Neural crest cell (in vitro differentiated cells): ENCODE results near the gene KRT75. TPM values are rescaled to one million over a fixed set of nuclear protein-coding genes. Genes with fewer than 3 reads are reported as not detected.

ENCODE experiments used
- DNase-seq: peaks from one replicate; pipeline ENCODE4 v3.0.0; 2021; ENCODE audit warnings: low read depth, mixed read lengths, low spot score
- H3K27ac Mint-ChIP-seq: one replicate; pipeline ENCODE4 v1.8.0; 2021; ENCODE audit warnings: mild to moderate bottlenecking, mixed read lengths; ENCODE audit not compliant: unreplicated experiment
- H3K27me3 Mint-ChIP-seq: 2 replicates; pipeline ENCODE4 v1.8.0; 2021; ENCODE audit warnings: low read depth, mild to moderate bottlenecking, mixed read lengths
- H3K36me3 Mint-ChIP-seq: 2 replicates; pipeline ENCODE4 v1.8.0; 2021; ENCODE audit warnings: low read depth, mild to moderate bottlenecking, mixed read lengths
- H3K4me1 Mint-ChIP-seq: 2 replicates; pipeline ENCODE4 v1.8.0; 2021; ENCODE audit warnings: mixed read lengths
- H3K4me3 Mint-ChIP-seq: one replicate; pipeline ENCODE4 v1.8.0; 2021; ENCODE audit warnings: mild to moderate bottlenecking, mixed read lengths
- H3K9me3 Mint-ChIP-seq: 2 replicates; pipeline ENCODE4 v1.8.0; 2021; ENCODE audit warnings: mixed read lengths
- total RNA-seq: library from RNA; stranded (reverse); gene quantifications from 2 replicates; pipeline ENCODE4 v1.2.1, GENCODE V29; 2021
- TF ChIP-seq, protein P1 (sequence below): fragments of 200-600 bp; sonication (generic); conservative IDR thresholded peaks from 2 replicates; pipeline ENCODE4 v1.5.0; 2021; ENCODE audit warnings: antibody characterized with exemption, mild to moderate bottlenecking

Gene KRT75
- total RNA-seq, 1 donor from 2014 or later, result not detected

DNA sequence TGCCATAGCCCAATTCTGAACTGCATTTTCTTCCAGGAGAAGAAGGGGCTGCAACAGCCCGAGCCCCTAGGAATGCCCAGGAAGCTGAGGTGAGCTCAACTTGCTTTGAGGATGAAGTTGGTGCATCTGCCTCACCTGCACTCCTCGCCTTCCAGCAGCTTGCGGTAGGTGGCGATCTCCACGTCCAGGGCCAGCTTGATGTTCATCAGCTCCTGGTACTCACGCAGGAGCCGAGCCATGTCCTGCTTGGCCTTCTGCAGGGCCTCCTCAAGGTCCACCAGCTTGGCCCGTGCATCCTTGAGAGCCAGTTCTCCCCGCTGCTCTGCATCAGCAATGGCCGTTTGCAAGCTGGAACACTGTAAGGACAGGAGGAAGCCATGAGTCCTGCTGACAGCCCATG is 6.0 kb downstream of the KRT75 start:
- Mint-ChIP-seq H3K4me1 (no peaks in the 10 kb centered on the region), H3K27ac (no peak overlapping the region), H3K27me3 (peaks cover 39% of the 10 kb centered on the region), H3K36me3 (no peaks in the 10 kb centered on the region), H3K4me3 (no peak overlapping the region), H3K9me3 (no peaks in the 10 kb centered on the region)
- TF ChIP-seq, protein P1, sequence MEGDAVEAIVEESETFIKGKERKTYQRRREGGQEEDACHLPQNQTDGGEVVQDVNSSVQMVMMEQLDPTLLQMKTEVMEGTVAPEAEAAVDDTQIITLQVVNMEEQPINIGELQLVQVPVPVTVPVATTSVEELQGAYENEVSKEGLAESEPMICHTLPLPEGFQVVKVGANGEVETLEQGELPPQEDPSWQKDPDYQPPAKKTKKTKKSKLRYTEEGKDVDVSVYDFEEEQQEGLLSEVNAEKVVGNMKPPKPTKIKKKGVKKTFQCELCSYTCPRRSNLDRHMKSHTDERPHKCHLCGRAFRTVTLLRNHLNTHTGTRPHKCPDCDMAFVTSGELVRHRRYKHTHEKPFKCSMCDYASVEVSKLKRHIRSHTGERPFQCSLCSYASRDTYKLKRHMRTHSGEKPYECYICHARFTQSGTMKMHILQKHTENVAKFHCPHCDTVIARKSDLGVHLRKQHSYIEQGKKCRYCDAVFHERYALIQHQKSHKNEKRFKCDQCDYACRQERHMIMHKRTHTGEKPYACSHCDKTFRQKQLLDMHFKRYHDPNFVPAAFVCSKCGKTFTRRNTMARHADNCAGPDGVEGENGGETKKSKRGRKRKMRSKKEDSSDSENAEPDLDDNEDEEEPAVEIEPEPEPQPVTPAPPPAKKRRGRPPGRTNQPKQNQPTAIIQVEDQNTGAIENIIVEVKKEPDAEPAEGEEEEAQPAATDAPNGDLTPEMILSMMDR, result no peak
- no peak for DNase-seq

DNA sequence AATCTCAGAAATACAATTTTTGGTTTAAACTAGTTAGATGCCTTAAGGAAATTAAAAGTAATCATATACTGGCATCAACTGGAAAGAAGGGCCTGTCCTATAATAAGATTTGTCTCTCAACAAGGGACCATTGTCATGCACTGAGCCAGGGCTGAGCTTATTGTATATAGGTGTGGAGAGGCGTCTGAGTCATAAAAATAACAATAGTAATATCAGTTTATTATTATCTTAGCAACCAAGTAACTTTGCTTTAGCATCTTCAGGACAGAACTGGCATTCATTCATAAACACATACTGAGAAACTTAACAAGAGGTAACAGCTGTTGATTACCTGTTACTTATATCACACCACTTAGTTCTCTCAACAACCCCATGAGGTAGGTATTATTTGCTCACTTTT is 7.1 kb downstream of the KRT75 start:
- H3K9me3 Mint-ChIP-seq, result no peaks in the 10 kb centered on the region
- H3K27ac Mint-ChIP-seq, result no peak overlapping the region
- no peaks in the 10 kb centered on the region for H3K4me1 Mint-ChIP-seq
- no peaks in the 10 kb centered on the region for H3K36me3 Mint-ChIP-seq
- DNase-seq, result no peak
- TF ChIP-seq, protein P1, result no peak
- H3K4me3 Mint-ChIP-seq, result no peak overlapping the region
- peaks cover 34% of the 10 kb centered on the region for H3K27me3 Mint-ChIP-seq

DNA sequence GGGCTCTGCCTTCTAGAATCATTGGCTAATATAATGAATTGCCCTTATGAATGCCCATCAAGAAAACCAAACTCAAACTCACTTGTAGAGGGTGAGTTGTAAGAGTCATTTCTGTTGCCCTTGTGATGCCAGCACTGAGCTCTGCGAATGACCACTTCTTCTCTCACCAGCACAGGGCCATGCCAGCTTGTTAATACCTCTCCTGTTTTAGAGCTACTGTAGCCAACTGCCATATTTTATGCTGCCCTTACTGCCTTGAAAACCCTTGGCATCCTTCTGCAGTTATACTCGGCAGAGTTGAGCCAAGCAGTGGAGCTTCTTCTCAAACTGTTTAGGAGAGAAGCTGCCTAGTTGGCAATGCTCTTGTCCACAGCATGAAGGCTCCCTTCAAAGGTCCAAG is 8.1 kb downstream of the KRT75 start:
- TF ChIP-seq, protein P1, result no peak
- no peaks in the 10 kb centered on the region for H3K4me1 Mint-ChIP-seq
- no peaks in the 10 kb centered on the region for H3K36me3 Mint-ChIP-seq
- no peak overlapping the region for H3K27ac Mint-ChIP-seq
- no peaks in the 10 kb centered on the region for H3K9me3 Mint-ChIP-seq
- H3K27me3 Mint-ChIP-seq, result peaks cover 30% of the 10 kb centered on the region
- no peak for DNase-seq
- no peak overlapping the region for H3K4me3 Mint-ChIP-seq

DNA sequence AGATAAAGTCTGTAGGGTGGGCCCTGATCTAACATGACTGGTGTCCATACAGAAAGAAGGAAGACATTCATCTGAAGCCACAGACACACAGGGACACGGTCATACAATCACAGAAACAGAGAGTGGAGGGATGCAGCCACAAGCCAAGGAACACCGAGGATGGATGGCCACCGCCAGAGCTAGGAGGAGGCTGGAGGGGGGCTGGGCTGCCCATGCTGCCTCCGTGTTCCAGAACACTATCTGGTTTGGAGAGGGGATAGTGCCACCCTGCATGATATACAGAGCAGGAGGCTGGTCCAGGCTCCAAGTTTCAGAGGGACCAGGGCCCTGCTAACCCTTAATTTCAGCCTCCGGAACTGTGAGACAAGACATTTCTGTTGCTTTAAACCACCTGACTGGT is 8.7 kb downstream of the KRT75 start:
- DNase-seq, result no peak
- Mint-ChIP-seq H3K4me3 (no peak overlapping the region), H3K4me1 (no peaks in the 10 kb centered on the region), H3K27me3 (peaks cover 26% of the 10 kb centered on the region), H3K9me3 (no peaks in the 10 kb centered on the region), H3K27ac (no peak overlapping the region), H3K36me3 (no peaks in the 10 kb centered on the region)
- TF ChIP-seq, protein P1, result no peak

DNA sequence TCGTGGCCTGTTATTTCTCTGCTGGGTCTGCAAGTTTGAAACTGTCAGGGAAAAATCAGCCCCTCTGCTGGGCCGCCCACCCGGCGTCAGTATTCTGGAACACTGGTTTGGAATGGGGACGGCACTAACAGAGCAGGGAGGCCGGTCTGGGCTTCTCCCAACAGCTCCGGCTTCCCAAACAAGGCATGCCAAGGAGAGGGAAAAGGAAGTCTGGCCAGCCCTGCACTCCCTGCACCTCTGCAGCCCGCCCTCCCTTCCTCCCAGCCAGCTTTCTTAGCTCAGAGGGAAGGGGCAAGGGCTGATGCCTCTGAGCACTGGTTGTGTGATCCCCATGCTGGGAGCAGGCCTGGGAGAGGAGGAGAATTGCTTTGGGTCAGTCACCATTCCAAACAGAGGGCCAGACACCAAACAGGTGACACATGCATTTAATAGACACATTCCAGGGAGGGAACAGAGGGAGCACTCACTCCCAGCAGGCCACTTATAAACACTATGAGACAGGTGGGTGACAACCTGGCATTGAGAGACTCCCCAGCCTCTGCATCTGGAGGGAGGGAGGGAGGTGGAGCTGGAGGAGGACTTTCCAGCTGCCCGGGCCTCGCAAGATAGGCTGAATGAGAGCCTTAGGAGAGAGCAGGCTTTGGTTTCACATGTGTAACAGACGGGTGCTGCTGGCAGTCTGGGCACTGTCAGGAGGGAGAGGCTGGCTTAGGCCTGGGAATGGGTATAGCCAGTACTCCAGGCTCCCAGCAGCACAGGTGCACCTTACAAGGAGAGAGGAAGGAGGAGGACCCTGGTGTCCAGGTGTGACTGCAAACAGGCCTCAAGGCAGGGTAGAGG is 10.3 kb downstream of the KRT75 start:
- Mint-ChIP-seq H3K4me3 (no peak overlapping the region), H3K27me3 (peaks cover 13% of the 10 kb centered on the region), H3K4me1 (no peaks in the 10 kb centered on the region), H3K9me3 (no peaks in the 10 kb centered on the region), H3K27ac (no peak overlapping the region), H3K36me3 (no peaks in the 10 kb centered on the region)
- TF ChIP-seq, protein P1, result no peak
- DNase-seq, result no peak
